Pons (tissue), 1 donor: ENCODE results near the gene KLF4.
A peak's percentile ranks its signal among the peaks of the same experiment; 100 is the strongest.
"Not testable (repeated sequence)": the region's sequence is repeated elsewhere in the genome, so short reads cannot be mapped to it uniquely, and the experiment has no call there.

Source experiments
- DNase-seq: peaks from one replicate; pipeline ENCODE4 v3.0.0-alpha.2; 2016; ENCODE audit warnings: low spot score

Gene KLF4

DNA sequence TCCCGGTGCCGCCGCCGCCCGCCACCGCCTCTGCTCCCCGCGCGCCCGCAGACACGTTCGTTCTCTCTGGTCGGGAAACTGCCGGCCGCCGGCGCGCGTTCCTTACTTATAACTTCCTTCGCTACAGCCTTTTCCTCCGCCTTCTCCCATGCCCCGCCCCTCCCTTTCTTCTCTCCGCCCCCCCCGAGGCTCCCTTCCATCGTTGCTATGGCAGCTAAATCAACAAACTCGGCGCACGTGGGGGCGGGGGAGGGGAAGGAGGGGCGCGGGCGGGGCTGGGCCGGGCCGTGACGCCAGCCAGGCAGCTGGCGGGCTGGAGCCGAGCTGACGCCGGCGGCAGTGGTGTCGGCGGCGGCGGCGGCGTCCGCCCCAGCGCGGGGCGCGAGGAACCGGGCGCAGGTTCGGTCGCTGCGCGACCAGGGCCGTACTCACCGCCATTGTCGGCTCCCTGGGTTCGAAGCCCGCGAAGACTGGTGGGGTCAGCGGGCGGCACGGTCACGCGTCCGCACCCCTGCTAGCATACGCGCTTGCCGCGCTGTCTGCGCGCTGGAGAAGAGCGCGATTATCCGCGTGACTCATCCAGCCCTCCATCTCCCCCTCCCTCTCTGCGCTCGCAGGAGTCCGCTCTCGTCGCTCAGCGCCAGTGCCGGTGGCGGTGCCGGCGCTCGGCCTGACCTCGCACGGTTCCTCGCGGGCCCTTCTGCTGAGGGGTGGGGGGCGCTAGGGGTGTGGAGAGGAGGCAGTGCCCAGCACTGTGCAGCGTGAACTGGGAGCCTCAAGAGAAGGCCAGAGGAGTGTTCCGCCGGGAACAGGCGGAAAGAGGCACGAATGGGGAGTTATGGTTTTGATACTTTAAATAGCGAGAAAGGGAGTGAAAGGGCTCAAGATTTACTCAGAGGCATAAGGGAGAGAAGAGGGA, at the start of gene KLF4:
KLF4 (minus strand) TSS at position 83 of the 919 bp plus-strand sequence. CDS start 597 bp downstream, outside the sequence.
- peak; percentile 71 for DNase-seq

DNA sequence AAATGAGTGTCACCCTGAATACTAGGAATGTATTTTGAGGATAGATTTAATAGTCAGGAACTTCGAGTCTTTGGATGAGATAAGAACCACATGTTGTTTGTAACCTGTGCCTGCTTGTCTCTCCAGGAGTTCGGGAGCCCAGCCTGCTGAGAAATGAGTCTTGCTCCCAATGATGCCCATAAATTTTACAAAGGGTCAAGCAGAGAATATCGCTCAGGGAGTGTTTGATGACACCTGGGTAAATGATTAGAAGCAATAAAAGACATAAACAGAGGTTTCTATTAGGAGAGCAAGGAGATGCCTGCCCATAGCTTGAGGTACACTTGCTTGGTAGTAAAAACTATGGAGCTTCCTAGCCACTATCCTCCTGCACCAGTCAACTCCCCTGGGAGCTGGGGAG, 46.9 kb upstream of the KLF4 start:
- DNase-seq: no peak

DNA sequence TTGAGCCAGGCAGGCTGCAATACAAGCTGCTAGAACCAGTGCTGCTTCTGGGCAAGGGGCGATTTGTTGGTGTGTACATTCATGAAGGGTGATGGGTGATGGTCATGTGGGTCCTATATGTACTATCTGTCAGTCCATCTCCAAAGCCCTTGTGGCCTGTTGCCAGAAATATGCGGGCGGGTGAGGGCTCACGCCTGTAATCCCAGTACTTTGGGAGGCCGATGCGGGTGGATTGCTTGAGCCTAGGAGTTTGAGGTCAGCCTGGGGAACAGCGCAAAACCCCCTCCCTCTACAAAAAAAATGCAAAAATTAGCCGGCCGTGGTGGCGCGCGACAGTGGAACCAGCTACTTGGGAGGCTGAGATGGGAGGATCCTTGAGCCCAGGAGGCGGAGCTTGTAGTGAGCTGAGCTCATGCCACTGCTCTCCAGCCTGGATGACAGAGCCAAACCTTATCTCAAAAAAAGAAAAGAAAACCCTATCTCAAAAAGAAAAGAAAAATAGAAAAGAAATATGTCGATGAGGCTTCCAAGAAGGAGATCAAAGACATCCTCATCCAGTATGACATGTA, 45.0 kb upstream of the KLF4 start:
- no peak for DNase-seq

DNA sequence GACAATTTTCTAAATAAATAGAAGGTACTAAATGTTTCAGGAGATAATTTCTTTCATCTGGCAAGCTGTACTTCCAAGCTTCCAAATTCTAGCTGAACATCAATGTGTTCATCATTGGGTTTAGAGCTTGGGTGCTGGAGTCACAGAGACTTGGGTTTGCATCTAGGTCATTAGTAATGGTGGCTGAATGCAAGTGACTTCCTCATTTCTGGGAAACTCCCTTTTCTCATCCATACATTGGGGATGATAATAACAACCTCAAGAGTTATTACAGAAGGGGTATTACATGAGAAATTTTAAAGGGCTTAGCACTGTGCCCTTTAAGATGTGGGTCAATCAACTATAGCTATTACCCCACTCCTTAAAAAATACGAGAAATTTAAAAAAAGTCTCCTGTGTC, 41.1 kb upstream of the KLF4 start:
- no peak for DNase-seq

DNA sequence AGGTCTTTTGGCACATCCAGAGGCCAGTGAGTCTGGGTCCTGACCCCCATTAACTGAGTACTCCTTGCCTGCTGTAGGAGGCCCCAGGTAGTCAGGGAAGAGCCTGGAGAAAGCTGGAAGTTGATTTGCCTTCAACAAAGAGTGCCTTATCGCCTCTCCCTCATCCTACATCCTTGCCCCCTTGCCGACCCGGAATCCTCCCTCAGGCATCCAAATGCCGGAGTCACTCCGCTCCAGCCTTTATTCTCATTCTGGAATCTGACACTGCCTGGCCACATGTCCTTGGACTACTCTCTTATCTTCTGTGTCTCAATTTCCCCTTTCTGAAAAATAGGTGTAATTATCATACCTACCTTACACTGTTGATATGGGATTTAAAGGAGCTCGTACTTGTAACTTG, 39.1 kb upstream of the KLF4 start:
- no peak for DNase-seq

DNA sequence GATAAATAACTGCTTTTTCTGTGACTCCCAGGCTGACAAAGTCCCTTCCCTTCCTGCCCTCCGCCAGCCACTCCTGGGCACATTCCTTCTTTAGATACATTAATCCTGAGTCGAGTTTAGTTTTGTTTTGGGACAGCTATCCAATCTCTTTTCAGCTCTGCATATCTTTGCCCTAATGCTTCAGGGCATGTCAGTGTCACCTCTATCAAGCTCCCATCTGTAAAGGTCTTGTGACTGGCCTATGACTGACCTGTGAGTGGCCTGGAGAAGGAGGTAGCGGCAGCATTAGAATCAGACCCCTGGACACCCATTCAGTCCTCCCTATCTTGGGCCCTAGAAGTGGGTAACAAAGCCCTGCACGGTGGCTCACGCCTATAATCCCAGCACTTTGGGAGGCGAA, 34.0 kb upstream of the KLF4 start:
- DNase-seq: no peak

DNA sequence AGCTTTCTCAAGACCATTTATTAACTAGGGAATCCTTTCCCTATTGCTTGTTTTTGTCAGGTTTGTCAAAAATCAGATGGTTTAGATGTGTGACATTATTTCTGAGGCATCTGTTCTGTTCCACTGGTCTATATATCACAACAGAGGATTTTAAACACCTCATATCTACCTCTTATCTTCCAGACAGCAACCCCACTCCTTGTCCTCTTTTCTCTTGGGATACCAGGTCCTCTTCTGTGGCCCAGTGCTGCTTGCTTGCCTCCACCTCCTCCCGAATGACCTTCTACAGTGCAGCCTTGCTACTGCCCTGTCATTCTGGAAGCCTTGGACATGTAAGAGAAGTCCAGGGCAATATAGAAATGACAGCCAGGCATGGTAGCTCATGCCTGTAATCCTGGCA, 30.6 kb upstream of the KLF4 start:
- no peak for DNase-seq

DNA sequence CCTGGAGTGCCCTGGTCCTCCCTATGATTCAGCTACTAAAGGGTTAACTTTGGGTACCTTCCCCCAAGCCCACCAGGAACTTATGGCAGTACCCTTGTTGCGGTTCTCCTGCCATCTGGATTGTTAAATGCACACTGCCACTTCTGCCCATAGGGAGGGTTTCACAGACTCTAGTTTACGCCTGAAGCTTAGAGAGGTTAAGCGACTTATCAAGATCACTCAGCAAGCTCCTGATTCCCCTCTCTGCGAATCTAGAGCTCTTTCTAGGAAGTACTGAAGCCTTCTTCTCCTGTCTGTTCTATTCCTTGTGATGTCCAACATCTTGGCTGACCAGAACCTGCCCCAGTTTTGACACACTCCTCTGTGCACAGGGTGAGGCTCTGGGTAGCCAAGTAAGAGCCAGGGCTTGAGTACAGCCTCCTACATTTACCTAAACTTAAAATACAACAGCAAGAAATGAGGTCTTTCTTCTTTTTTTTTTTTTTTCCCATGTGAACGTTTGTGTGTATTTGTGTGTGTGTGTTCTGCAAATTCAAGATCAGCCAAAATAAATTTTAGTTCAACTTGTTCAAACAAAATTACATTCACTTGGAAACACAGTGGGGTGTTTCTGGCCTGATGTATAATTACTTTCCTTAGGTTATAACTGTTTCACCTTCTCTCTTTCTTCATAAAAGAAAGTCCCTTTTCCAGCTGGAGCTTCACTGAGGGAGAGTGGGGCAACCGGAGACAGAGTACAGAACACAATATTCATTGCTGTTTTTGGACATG, 28.7 kb upstream of the KLF4 start:
- DNase-seq: no peak

DNA sequence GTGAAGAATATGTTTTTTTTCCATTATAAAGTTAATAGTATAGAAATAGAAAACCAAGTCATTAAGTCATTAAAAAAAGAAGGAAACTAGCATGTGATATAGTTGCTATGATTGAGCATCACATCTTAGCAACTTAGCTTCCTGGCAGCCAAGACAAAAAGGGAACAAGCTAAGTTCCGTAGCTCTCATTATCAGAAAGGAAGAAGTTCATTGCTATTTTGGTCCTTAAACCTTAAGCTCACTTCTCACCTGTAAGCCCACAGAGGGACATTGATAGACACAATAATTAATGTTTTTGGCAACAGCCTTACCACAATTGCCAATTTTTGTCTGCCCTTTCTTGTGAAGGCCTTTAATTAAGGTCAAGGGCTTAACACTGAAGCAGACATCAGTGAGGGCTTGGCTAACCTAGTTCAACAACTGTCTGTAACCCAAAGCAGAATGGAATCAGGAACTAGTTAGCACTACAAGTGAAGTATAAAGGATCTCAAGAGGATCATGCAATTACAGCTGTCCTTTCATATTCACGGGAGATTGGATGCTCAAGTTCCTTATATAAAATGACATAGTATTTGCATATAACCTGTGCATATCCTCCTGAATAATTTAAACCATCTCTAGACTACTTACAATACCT, 24.0 kb upstream of the KLF4 start:
- DNase-seq: peak; percentile 32

DNA sequence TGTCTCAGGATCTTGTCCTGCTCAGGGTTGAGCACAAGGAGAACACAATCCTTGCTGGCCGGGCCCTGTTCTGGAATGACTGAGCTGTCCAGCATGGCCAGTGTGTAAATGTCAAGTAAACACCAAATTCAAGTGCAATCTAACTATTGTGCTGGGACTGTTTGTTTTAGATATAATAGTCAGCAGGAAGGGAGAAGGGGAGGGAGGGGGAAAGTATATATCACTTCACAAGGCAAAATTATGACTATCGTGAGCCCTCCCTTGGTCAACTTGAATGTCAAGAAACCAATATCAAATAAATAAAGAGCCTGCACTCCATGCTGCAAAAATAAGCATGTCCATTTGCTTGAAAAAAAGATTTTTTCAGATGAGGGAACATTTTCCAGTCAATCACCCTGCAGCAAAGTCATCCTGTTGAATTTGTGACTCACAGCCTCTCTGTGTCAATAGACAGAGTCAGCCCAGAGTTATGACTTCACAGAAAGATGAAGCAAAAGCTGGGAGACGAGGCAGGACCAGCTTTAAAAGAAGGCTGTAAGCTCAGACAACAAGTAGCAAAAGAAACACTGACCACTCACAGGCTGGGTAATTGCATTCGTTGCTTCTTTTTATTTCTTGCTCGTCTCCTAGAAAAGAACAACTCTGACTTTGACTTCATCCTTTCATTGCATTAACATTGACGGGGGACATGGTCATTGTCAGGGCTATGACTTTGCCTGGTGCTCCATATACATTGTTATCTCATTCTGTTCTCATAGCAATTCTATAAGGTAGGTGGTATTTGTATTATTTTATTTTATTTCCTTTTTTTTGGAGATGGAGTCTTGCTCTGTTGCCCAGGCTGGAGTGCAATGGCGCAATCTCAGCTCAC, 15.3 kb upstream of the KLF4 start:
- no peak for DNase-seq

DNA sequence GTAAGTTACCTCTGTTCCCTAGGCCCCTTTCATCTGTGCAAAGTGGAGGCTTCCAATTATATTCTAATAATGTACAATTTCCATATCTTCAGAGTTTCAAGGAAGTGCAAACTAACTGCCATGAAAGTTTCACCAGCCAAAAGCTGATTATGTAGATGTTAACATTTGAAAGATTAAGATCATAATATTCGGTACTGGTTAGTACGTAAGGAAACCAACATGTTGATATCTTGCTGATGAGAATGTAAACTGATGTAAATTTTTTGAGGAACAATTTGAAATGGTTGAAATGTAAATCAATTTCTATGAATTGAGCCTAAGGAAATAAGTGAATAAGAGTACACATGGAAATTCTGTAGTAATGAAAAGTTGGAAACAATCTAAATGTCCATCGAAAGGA, 12.9 kb upstream of the KLF4 start:
- no peak for DNase-seq

DNA sequence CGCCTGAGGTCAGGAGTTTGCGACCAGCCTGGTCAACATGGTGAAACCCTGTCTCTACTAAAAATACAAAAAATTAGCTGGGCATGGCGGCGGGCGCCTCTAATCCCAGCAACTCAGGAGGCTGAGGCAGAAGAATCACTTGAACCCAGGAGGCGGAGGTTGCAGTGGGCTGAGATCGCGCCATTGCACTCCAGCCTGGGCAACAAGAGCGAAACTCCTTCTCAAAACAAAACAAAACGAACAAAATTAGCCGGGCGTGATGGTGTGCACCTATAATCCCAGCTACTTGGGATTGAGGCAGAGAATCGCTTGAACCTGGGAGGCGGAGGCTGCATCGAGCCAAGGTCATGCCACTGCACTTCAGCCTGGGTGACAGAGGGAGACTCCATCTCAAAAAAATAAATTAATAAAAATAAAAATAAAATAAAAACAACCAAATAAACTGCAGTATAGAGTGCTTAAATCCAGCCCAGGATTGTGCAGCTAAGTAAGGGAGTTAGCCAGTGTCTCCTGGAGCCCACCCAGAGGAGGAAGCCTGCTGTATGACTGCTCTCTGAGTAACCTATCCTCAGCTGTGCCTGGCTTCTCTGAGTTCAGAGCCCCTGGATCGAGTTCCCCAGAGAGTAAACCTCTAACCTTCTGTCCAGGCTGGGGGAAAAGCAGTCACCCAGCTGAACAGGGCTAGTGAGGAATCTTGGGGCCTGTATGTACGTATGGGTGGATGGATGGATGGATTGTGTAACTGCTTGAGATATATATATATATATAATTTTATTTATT, 11.0 kb upstream of the KLF4 start:
- not testable (repeated sequence) for DNase-seq

DNA sequence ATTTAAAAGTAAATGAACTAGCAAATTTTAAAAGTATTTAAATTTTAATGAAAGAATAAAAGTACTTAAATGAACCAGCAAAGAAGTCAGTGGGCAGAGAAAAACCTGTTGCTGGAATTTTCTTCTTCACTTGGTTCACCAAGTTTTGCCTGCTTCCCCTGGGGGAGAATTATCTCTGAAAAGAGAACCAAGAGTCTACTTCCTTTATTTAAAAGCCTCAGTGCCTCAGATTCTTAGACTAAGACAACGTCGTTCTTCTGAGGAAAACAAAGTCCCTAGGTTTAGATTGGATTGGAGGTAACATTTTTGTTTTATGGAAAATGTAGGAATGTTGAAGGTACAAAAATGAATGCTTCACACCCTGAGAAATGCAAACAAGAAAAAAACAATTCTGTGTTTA, 7.4 kb upstream of the KLF4 start:
- no peak for DNase-seq

DNA sequence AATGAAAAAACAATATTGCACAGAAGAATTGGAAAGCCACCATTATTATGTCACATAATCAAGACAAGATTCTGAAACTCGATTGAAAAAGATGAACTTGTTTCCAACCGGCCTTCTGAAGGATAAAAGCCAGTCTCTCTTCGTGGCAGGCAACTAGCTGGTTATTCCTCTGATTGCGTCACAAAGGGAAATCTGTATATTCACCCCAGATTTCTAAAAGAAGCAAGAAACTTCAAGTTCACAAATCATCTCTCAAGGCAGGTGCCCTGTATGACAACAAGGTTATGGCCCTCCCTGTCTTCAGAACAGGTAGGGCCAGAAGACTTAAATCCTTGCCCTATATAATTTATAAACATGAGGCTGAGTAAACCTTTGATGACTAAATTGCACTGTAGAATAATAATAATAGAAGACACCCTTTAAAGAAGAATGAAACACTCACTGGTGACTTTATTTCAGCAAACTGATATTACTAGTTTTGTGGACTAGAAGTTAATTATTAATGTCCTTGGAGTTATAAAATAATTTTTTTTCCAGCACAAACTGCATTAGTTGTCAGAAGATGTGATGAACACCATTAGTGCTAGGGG, 2.9 kb upstream of the KLF4 start:
- DNase-seq: no peak

DNA sequence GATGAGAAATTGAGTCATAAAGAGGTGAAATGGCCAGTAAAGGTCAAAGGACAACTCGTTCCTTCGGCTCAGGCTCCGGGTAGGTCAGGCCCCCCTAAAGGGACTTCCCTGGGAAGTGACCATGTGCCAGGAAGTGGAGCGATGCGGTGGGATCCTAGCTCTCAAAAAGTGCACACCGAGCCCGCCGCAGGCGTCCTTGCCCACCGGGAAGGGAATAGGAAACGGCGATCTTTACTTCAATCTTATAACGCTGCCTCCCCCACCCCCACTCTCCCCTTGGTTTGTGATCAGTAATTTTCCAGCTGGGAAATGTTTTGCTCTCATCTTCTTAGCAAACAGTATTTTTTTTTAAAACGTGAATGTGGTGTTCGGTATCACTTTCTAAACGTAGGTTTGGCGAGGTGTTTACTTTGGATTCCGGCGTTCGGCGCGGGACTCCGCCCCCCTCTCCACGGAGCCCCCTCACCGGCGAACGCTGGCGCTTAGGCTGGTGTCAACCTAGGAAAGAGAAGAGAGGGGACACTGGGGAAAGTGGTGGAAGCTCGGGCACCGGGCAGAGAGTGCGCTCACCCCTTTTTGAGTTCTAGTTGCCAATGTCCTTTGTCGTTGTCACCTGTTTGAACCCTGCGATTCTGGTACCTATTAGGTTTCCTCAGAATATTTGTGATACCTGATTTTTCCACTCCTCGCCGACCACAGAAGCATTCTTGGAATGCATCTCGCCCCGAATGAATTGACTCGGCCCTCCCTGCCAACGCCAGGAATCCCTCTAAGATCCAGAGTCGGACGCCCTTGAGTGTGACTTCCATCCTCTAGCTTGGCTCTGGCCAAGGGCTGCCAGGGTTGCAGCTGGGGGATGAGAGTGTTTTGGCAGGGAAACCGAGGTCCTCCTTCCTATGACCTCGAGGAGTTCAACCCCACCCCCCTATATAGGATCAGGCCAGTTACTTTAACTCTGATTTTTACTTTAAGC, 1.8 kb upstream of the KLF4 start:
- no peak for DNase-seq

DNA sequence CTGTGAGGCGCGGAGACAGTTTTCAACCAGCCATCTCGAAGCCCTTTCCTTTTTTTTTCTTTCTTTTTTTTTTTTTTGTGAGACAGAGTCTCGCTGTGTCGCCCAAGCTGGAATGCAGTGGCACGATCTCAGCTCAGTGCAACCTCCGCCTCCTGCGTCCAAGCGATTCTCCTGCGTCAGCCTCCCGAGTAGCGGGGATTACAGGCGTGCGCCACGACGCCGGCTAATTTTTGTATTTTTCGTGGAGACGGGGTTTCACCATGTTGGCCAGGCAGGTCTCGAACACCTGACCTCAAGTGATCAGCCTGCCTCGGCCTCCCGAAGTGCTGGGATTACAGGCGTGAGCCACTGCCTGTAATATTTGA, 1.0 kb upstream of the KLF4 start:
- DNase-seq: not testable (repeated sequence)

DNA sequence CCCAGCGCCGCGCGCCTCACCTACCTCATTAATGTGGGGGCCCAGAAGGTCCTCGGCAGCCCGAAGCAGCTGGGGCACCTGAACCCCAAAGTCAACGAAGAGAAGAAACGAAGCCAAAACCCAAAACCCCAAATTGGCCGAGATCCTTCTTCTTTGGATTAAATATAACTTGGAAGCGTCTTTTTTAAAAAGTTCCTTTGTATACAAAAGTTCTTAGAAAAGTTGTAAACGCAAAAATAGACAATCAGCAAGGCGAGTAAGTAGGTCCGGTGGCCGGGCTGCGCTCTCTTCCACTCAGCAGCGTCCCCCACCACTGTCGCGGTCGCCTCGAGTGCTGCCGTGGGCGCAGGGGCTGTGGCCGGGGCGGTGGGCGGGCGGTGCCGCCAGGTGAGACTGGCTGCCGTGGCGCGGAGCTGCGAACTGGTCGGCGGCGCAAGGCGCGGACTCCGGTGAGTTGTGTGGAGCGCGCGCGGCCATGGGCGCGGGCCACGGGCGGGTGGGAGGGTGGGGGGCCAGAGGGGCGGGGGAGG, 360 bp downstream of the KLF4 start:
- DNase-seq: no peak

DNA sequence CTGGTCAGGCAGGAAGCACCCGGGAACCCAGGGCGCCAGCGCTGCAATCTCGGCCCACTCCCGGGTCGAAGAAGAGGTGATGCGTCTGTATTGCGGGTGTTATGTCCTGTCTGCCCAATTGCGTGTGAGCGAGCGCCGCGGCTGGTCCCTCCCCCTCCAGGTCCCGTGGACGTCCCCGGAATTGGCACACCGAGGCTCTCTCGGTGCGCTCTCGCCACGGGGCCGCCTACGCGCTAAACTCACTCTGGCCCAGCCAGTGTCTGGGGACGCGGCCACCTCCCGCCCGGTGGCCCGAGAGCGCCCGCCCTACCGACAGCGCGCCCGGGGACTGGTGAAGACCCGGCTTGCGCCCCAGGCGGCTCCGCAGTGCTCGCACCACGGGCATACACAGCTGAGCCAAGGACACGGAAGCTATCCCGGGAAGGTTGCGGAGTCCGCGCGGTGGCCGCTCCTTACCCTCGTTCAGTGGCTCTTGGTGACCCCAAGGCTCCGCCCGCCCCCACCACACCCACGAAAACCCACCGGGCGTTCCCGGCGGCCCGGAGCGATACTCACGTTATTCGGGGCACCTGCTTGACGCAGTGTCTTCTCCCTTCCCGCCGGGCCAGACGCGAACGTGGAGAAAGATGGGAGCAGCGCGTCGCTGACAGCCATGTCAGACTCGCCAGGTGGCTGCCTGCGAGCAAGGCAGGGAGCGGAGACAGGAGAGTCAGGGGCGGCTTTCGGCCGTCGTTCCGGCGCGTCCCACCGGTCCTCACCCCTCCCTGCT, 1.0 kb downstream of the KLF4 start:
- DNase-seq: no peak
